8988T (cell line): ENCODE data around the gene MIXL1.
"Not testable (repeated sequence)": the region's sequence is repeated elsewhere in the genome, so short reads cannot be mapped to it uniquely, and the experiment has no call there.

Experiments
- DNase-seq: peaks from one replicate; pipeline ENCODE4 v3.0.0; 2011

The MIXL1 gene

GRCh38 chr1:226223157-226223785 is at the start of gene MIXL1:
MIXL1 (plus strand) TSS chr1:226223664; CDS start chr1:226223682, 18 bp downstream.
- no peak for DNase-seq

GRCh38 chr1:226176870-226177269 is 46.6 kb upstream of the MIXL1 start:
- DNase-seq: no peak

GRCh38 chr1:226181996-226182714 is 41.3 kb upstream of the MIXL1 start:
- DNase-seq: peak; percentile 47

- DNase-seq: no peak
Observed at GRCh38 chr1:226185141-226186036, 38.1 kb upstream of the MIXL1 start.

- DNase-seq: peak; percentile 75
Observed at GRCh38 chr1:226186124-226187018, 37.1 kb upstream of the MIXL1 start, which contains the start of gene ACBD3. ACBD3 (minus strand) TSS chr1:226186741; CDS start chr1:226186675, 66 bp downstream.

- no peak for DNase-seq
Observed at GRCh38 chr1:226187019-226187322, 36.5 kb upstream of the MIXL1 start.

GRCh38 chr1:226187380-226187779 is 36.1 kb upstream of the MIXL1 start:
- DNase-seq: no peak

- no peak for DNase-seq
Observed at GRCh38 chr1:226195144-226195543, 28.3 kb upstream of the MIXL1 start.

- DNase-seq: no peak
Observed at GRCh38 chr1:226199971-226200370, 23.5 kb upstream of the MIXL1 start.

- DNase-seq: no peak
Observed at GRCh38 chr1:226201029-226201593, 22.4 kb upstream of the MIXL1 start.

GRCh38 chr1:226202246-226202645 is 21.2 kb upstream of the MIXL1 start:
- DNase-seq: no peak

- DNase-seq: not testable (repeated sequence)
Observed at GRCh38 chr1:226202666-226203065, 20.8 kb upstream of the MIXL1 start.

GRCh38 chr1:226203240-226203639 is 20.2 kb upstream of the MIXL1 start:
- no peak for DNase-seq

- DNase-seq: no peak
Observed at GRCh38 chr1:226203655-226204054, 19.8 kb upstream of the MIXL1 start.

GRCh38 chr1:226204198-226204597 is 19.3 kb upstream of the MIXL1 start:
- no peak for DNase-seq

GRCh38 chr1:226207048-226207447 is 16.4 kb upstream of the MIXL1 start:
- DNase-seq: no peak

- DNase-seq: no peak
Observed at GRCh38 chr1:226209307-226210059, 14.0 kb upstream of the MIXL1 start.

GRCh38 chr1:226210571-226211176 is 12.8 kb upstream of the MIXL1 start:
- DNase-seq: no peak

- DNase-seq: no peak
Observed at GRCh38 chr1:226211181-226211821, 12.2 kb upstream of the MIXL1 start.

- no peak for DNase-seq
Observed at GRCh38 chr1:226212545-226212944, 10.9 kb upstream of the MIXL1 start.
